Endometrial microvascular endothelial cells (primary cell): ENCODE data around the gene CACYBP. TPM values are rescaled to one million over a fixed set of nuclear protein-coding genes. Genes with fewer than 3 reads are reported as not detected.
"Not testable (repeated sequence)": the region's sequence is repeated elsewhere in the genome, so short reads cannot be mapped to it uniquely, and the experiment has no call there.

ENCODE experiments used
- in situ Hi-C: cut with HindIII; loops from 2 replicates; pipeline ENCODE4 v1.10.0; 2017; ENCODE audit warnings: low sequenced_read_pairs, low pct_unique_long_range_greater_than_20kb; ENCODE audit errors: inconsistent ontology term
- total RNA-seq: library from RNA; depleted of rRNA; stranded (reverse); fragments of >200 nt; gene quantifications from one replicate; pipeline ENCODE4 v1.2.3, GENCODE V29; 2015; ENCODE audit errors: inconsistent ontology term

CACYBP gene
- total RNA-seq, 1 donor from 2014 or later, result 201 TPM

- in situ Hi-C loops, result not testable (repeated sequence)
These were observed 44.8 kb downstream of the CACYBP start for GRCh38 chr1:175044591-175044990.

DNA sequence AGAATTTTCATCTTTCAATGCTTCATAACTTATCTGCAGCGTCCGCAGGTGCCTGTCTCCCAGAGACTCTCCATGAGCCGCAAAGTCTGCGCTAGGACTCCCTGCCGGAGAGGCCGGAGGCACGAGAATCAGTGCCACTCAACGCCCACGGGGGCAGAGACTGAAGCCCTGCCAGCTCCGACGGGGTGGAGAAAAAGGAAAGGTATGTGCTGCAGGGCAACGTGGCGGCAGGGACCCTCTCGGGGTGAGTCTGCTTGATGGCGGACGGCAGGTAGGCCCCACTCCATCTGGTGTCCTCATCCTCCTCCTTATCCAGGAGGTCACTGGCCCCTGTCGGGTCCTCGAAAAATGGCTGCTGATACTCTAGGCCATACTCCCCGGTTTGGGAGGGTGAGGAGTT is 45.4 kb downstream of the CACYBP start:
- in situ Hi-C loops, result no loop called here

DNA sequence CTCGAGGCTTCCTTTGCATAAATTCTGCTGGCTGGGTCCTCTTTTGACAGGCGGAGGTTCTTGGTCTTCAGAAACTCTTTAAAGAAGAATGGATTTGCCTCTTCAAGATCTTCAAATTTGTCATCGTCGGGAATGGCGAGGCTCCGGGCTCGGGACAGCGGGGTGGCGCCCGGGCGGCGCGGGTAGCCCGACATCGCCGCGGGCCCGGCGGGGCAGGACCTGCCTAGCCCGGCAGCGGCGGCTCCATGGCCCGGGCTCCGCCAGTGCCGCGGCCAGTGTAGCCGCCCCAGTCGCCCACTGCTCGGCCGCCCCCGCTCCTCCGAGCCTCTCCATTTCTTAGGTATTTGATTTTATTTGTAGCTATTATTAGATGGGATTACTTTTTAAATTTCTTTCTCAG is 45.8 kb downstream of the CACYBP start:
- in situ Hi-C loops, result no loop called here

GRCh38 chr1:175050992-175051391 is 51.2 kb downstream of the CACYBP start:
- in situ Hi-C loops, result no loop called here

DNA sequence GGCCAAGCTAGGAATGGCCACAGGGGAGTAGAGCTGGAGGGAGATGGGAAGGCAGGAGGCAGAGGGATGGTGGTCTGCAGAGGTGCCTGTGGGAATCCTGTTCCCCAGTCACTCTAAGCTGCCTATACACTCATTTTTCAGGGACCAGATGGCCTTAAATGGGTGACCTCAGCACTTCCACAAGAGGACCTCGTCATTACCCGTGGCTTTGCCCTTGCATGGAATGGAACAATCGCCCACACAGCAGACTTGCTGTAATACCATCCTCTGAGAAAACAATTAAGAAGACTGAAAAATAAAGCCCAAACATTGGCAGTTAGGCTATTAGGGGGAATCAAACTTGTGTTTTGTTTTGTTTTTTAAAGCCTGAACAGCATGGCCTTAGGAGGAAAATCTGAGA is 55.0 kb downstream of the CACYBP start:
- in situ Hi-C loops, result no loop called here

Other genes with a start within 250 kb of the CACYBP start
- gene MRPS14, start 23.5 kb downstream of the CACYBP start, total RNA-seq, result 16.1 TPM
- gene TNN, start 67.9 kb downstream of the CACYBP start, total RNA-seq, result not detected
- 5.9 TPM for gene KIAA0040, start 192.8 kb downstream of the CACYBP start, total RNA-seq